Measurements from ENCODE around the gene CA7.

Gene CA7

GRCh38 chr16:66900721-66901441 is 56.7 kb downstream of the CA7 start:
- no peaks in the 10 kb centered on the region for H3K36me3 ChIP-seq (ENCODE audit: control insufficient read depth, insufficient read depth, low read length)
- H3K27me3 ChIP-seq (ENCODE audit: control insufficient read depth, insufficient read depth, low read length) = no peaks in the 10 kb centered on the region
- H3K9ac ChIP-seq (ENCODE audit: low read depth, low read length) = no peak overlapping the region
- no peak overlapping the region for H3K4me3 ChIP-seq (ENCODE audit: low read depth, low read length)
- H3K9me3 ChIP-seq (ENCODE audit: control insufficient read depth, insufficient read depth, low read length) = no peaks in the 10 kb centered on the region
- H3K4me1 ChIP-seq (ENCODE audit: control insufficient read depth, insufficient read depth, low read length) = peaks cover 2% of the 10 kb centered on the region

GRCh38 chr16:66901626-66902025 is 57.4 kb downstream of the CA7 start:
- Histone ChIP-seq H3K36me3 (ENCODE audit: control insufficient read depth, insufficient read depth, low read length) (no peaks in the 10 kb centered on the region), H3K4me3 (ENCODE audit: low read depth, low read length) (no peak overlapping the region), H3K9ac (ENCODE audit: low read depth, low read length) (no peak overlapping the region), H3K9me3 (ENCODE audit: control insufficient read depth, insufficient read depth, low read length) (no peaks in the 10 kb centered on the region), H3K27me3 (ENCODE audit: control insufficient read depth, insufficient read depth, low read length) (no peaks in the 10 kb centered on the region), H3K4me1 (ENCODE audit: control insufficient read depth, insufficient read depth, low read length) (peaks cover 2% of the 10 kb centered on the region)

- Histone ChIP-seq H3K27me3 (ENCODE audit: control insufficient read depth, insufficient read depth, low read length) (no peaks in the 10 kb centered on the region), H3K4me3 (ENCODE audit: low read depth, low read length) (no peak overlapping the region), H3K4me1 (ENCODE audit: control insufficient read depth, insufficient read depth, low read length) (peaks cover 2% of the 10 kb centered on the region), H3K9ac (ENCODE audit: low read depth, low read length) (no peak overlapping the region), H3K36me3 (ENCODE audit: control insufficient read depth, insufficient read depth, low read length) (no peaks in the 10 kb centered on the region), H3K9me3 (ENCODE audit: control insufficient read depth, insufficient read depth, low read length) (no peaks in the 10 kb centered on the region)
Measured at GRCh38 chr16:66902648-66903543, 58.7 kb downstream of the CA7 start.

Measured in iPS-15b (cell line).